ENCODE measurements around the gene CYBRD1. TPM values are rescaled to one million over a fixed set of nuclear protein-coding genes. Genes with fewer than 3 reads are reported as not detected.
A peak's percentile ranks its signal among the peaks of the same experiment; 100 is the strongest.

Gene CYBRD1
- total RNA-seq, 1 experiment from 2014 or later: 9.7 TPM

GRCh38 chr2:171553236-171553635 is 31.0 kb downstream of the CYBRD1 start:
- Histone ChIP-seq H3K4me1 (no peaks in the 10 kb centered on the region), H3K27me3 (replicated peaks; ENCODE audit: control insufficient read depth, insufficient read depth, low read length) (no peaks in the 10 kb centered on the region), H3K9me3 (no peaks in the 10 kb centered on the region; the same call in 1 of the 2 replicates), H3K4me3 (ENCODE audit: low read depth, low read length) (no peak overlapping the region), H3K36me3 (ENCODE audit: control insufficient read depth, insufficient read depth, low read length) (no peaks in the 10 kb centered on the region)
- H3K36me3 Mint-ChIP-seq (ENCODE audit: insufficient read depth, unreplicated experiment): no peaks in the 10 kb centered on the region
- BruUV-seq (replicated peaks): no TSS peak
- no peaks in the 10 kb centered on the region for H3K4me1 Mint-ChIP-seq (ENCODE audit: low read depth, unreplicated experiment)
- no peak for TF ChIP-seq CTCF (IDR thresholded peaks at IDR 0.05; ENCODE audit: insufficient read depth in 1 of 2, low read depth in 1 of 2, low read length in 1 of 2, severe bottlenecking in 1 of 2, unreplicated experiment in 1 of 2)
- no peak for DNase-seq
- ChIA-PET POLR2A (no interaction called here), CTCF (no interaction called here)
- H3K9me3 Mint-ChIP-seq (ENCODE audit: unreplicated experiment): no peaks in the 10 kb centered on the region
- intact Hi-C loops (cut with micrococcal nuclease; ENCODE audit: unreplicated experiment): no loop called here
- no peak overlapping the region for H3K27ac Mint-ChIP-seq (ENCODE audit: unreplicated experiment)
- H3K27me3 Mint-ChIP-seq (ENCODE audit: insufficient read depth, unreplicated experiment): peaks cover 3% of the 10 kb centered on the region
- no peak overlapping the region for H3K4me3 Mint-ChIP-seq (ENCODE audit: unreplicated experiment)

- no peaks in the 10 kb centered on the region; the same call in 1 of the 2 replicates for H3K9me3 ChIP-seq
- H3K27me3 ChIP-seq (replicated peaks; ENCODE audit: control insufficient read depth, insufficient read depth, low read length): no peaks in the 10 kb centered on the region
- peak; percentile 62 to 71 for DNase-seq
- H3K4me3 Mint-ChIP-seq (ENCODE audit: unreplicated experiment): peak overlapping the region; percentile 22
- peaks cover 6% of the 10 kb centered on the region for H3K27me3 Mint-ChIP-seq (ENCODE audit: insufficient read depth, unreplicated experiment)
- H3K36me3 ChIP-seq (ENCODE audit: control insufficient read depth, insufficient read depth, low read length): no peaks in the 10 kb centered on the region
- peaks cover 4% of the 10 kb centered on the region for H3K4me1 Mint-ChIP-seq (ENCODE audit: low read depth, unreplicated experiment)
- BruUV-seq (replicated peaks): no TSS peak
- 0 out of 2 replicates have a peak overlapping the region, but pooled peaks have one; percentile 6 for H3K4me3 ChIP-seq (ENCODE audit: low read depth, low read length)
- POLR2A ChIA-PET: no interaction called here
- H3K27ac Mint-ChIP-seq (ENCODE audit: unreplicated experiment): no peak overlapping the region
- no peaks in the 10 kb centered on the region for H3K9me3 Mint-ChIP-seq (ENCODE audit: unreplicated experiment)
- no peak for TF ChIP-seq CTCF (IDR thresholded peaks at IDR 0.05; ENCODE audit: insufficient read depth in 1 of 2, low read depth in 1 of 2, low read length in 1 of 2, severe bottlenecking in 1 of 2, unreplicated experiment in 1 of 2)
- H3K4me1 ChIP-seq: no peaks in the 10 kb centered on the region
- no peaks in the 10 kb centered on the region for H3K36me3 Mint-ChIP-seq (ENCODE audit: insufficient read depth, unreplicated experiment)
- intact Hi-C loops (cut with micrococcal nuclease; ENCODE audit: unreplicated experiment): no loop called here
- CTCF ChIA-PET: no interaction called here
Measured at GRCh38 chr2:171553858-171554257, 31.6 kb downstream of the CYBRD1 start.

GRCh38 chr2:171554991-171555615 is 32.8 kb downstream of the CYBRD1 start:
- no TSS peak for BruUV-seq (replicated peaks)
- H3K4me3 Mint-ChIP-seq (ENCODE audit: unreplicated experiment): no peak overlapping the region
- H3K27me3 Mint-ChIP-seq (ENCODE audit: insufficient read depth, unreplicated experiment): peaks cover 6% of the 10 kb centered on the region
- no peaks in the 10 kb centered on the region for H3K9me3 Mint-ChIP-seq (ENCODE audit: unreplicated experiment)
- Histone ChIP-seq H3K9me3 (no peaks in the 10 kb centered on the region; the same call in 1 of the 2 replicates), H3K36me3 (ENCODE audit: control insufficient read depth, insufficient read depth, low read length) (no peaks in the 10 kb centered on the region), H3K27me3 (replicated peaks; ENCODE audit: control insufficient read depth, insufficient read depth, low read length) (no peaks in the 10 kb centered on the region), H3K4me1 (no peaks in the 10 kb centered on the region), H3K4me3 (ENCODE audit: low read depth, low read length) (no peak overlapping the region)
- no peak for TF ChIP-seq CTCF (IDR thresholded peaks at IDR 0.05; ENCODE audit: insufficient read depth in 1 of 2, low read depth in 1 of 2, low read length in 1 of 2, severe bottlenecking in 1 of 2, unreplicated experiment in 1 of 2)
- intact Hi-C loops (cut with micrococcal nuclease; ENCODE audit: unreplicated experiment): no loop called here
- no peaks in the 10 kb centered on the region for H3K36me3 Mint-ChIP-seq (ENCODE audit: insufficient read depth, unreplicated experiment)
- no peak for DNase-seq
- ChIA-PET CTCF (no interaction called here), POLR2A (no interaction called here)
- H3K4me1 Mint-ChIP-seq (ENCODE audit: low read depth, unreplicated experiment): peaks cover 6% of the 10 kb centered on the region
- H3K27ac Mint-ChIP-seq (ENCODE audit: unreplicated experiment): no peak overlapping the region

Measured in Caco-2 (cell line).